ENCODE data around the gene XYLT1.
"Not testable (repeated sequence)": the region's sequence is repeated elsewhere in the genome, so short reads cannot be mapped to it uniquely, and the experiment has no call there.

XYLT1 gene

GRCh38 chr16:17470908-17471718, at the start of gene XYLT1:
XYLT1 (minus strand) TSS chr16:17470960; CDS start chr16:17470796, 164 bp downstream.
- no peak for DNase-seq (ENCODE audit: low read depth)

GRCh38 chr16:17520111-17520510, 49.4 kb upstream of the XYLT1 start:
- DNase-seq (ENCODE audit: low read depth), result no peak

GRCh38 chr16:17519101-17519955, 48.6 kb upstream of the XYLT1 start:
- DNase-seq (ENCODE audit: low read depth), result no peak

GRCh38 chr16:17518441-17518840, 47.7 kb upstream of the XYLT1 start:
- no peak for DNase-seq (ENCODE audit: low read depth)

- no peak for DNase-seq (ENCODE audit: low read depth)
These were observed 44.9 kb upstream of the XYLT1 start for GRCh38 chr16:17515421-17516210.

- DNase-seq (ENCODE audit: low read depth), result no peak
These were observed 42.0 kb upstream of the XYLT1 start for GRCh38 chr16:17512636-17513220.

- DNase-seq (ENCODE audit: low read depth), result no peak
These were observed 40.6 kb upstream of the XYLT1 start for GRCh38 chr16:17511340-17511739.

GRCh38 chr16:17510567-17510966, 39.8 kb upstream of the XYLT1 start:
- no peak for DNase-seq (ENCODE audit: low read depth)

- DNase-seq (ENCODE audit: low read depth), result no peak
These were observed 38.4 kb upstream of the XYLT1 start for GRCh38 chr16:17509194-17509593.

GRCh38 chr16:17508303-17508702, 37.5 kb upstream of the XYLT1 start:
- DNase-seq (ENCODE audit: low read depth), result no peak

- not testable (repeated sequence) for DNase-seq (ENCODE audit: low read depth)
These were observed 36.8 kb upstream of the XYLT1 start for GRCh38 chr16:17507516-17507915.

- DNase-seq (ENCODE audit: low read depth), result not testable (repeated sequence)
These were observed 35.1 kb upstream of the XYLT1 start for GRCh38 chr16:17505828-17506227.

- no peak for DNase-seq (ENCODE audit: low read depth)
These were observed 33.3 kb upstream of the XYLT1 start for GRCh38 chr16:17504050-17504449.

- DNase-seq (ENCODE audit: low read depth), result no peak
These were observed 32.6 kb upstream of the XYLT1 start for GRCh38 chr16:17503331-17503730.

GRCh38 chr16:17501321-17501720, 30.6 kb upstream of the XYLT1 start:
- DNase-seq (ENCODE audit: low read depth), result no peak

- no peak for DNase-seq (ENCODE audit: low read depth)
These were observed 28.6 kb upstream of the XYLT1 start for GRCh38 chr16:17499223-17499902.

- DNase-seq (ENCODE audit: low read depth), result no peak
These were observed 26.9 kb upstream of the XYLT1 start for GRCh38 chr16:17497648-17498047.

- DNase-seq (ENCODE audit: low read depth), result no peak
These were observed 26.1 kb upstream of the XYLT1 start for GRCh38 chr16:17496891-17497290.

GRCh38 chr16:17493012-17493411, 22.3 kb upstream of the XYLT1 start:
- DNase-seq (ENCODE audit: low read depth), result no peak

GRCh38 chr16:17491140-17491662, 20.4 kb upstream of the XYLT1 start:
- no peak for DNase-seq (ENCODE audit: low read depth)

GRCh38 chr16:17488506-17488905, 17.7 kb upstream of the XYLT1 start:
- no peak for DNase-seq (ENCODE audit: low read depth)

Data from stimulated activated CD8-positive, alpha-beta memory T cell treated with anti-CD3 and anti-CD28 coated beads, Interleukin-15, amount 100 ng/mL, for 24 hours (primary cell).